GM21786 (cell line): ENCODE measurements around the gene HOXC9.
A peak's percentile ranks its signal among the peaks of the same experiment; 100 is the strongest.
"Not testable (repeated sequence)": the region's sequence is repeated elsewhere in the genome, so short reads cannot be mapped to it uniquely, and the experiment has no call there.

ENCODE experiments used
- ATAC-seq: cut with Tn5 transposase; IDR thresholded peaks from one replicate; pipeline ENCODE4 v1.9.1; 2021; ENCODE audit not compliant: unreplicated experiment

HOXC9 gene

DNA sequence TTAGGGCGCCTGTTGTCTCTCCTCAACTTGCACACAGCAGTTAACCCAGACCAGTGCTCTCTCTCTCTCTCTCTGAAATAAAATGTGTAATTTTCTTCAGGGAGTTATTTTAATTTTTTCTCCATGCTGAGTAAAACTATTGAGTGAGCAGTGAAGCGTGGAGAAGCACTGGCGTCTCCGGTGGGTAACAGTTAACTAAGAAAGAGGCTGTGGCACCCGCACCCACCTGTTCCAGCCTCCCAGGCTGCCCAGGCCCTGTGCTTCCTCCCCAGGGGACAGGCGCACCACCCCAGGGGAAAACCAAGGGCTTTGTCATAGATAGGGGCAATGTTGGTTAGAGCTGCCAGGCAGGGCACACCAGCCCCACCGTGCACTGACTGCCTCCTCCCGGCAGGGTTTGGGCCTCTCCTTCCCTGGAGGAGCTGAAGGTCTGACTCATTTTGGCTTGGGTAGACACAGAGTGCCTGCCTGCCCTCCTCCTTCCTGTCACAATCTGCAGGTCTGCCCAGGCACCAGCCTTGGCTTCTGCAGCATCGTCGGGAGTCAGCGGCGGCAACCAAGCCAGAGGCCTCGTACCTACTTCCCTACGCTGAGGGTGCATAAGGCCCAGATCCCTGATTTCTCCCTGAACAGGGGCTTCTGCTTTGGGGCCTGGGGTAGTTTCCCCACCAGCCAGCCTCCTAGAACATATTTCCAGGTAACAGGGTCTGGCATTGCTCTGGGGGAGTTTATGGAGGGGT, 36.8 kb downstream of the HOXC9 start:
- ATAC-seq, result peak; percentile 47

DNA sequence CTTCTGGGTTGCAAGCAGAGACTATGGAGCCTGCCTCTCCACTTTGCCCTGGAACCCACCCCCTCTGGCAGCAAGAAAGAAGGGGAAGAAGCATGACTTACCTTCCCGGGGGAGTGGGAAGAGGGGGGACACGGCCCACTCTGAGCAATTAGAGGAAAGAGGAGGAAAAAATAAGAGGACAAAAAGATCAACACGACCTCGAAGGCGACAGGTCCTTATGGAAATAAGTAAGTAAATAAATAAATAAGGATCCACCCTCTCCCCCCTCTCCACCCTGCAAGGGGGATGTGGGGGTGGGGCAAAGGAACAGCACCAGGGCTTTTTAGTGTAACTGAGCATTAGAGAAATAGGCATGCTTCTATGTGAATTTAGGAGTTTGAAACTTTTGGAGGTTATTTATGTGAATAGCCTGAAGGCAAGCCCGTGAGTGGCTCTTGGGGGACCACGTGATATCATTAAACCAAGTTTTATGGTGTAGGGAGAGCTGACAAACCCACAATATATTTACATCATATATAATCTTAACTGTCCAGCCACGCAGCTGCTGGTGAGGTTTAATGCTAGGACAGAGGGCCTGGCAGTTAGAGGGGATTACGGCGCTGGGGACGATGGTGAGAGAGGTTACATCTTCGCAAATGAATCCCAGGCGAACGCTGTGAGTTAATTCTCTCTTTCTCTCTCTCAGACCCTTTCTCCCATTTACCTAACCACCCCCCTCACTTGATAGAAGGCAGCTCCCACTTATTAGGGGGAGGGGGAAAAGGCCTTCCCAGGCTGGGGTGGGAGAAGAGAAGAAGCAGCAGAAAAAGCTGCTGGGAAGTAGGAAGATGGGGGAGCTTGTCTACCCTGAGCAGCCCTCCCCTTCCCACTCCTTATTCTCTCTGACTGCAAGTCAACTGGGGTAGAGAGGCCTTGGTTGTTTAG, 37.7 kb downstream of the HOXC9 start:
- no peak for ATAC-seq

DNA sequence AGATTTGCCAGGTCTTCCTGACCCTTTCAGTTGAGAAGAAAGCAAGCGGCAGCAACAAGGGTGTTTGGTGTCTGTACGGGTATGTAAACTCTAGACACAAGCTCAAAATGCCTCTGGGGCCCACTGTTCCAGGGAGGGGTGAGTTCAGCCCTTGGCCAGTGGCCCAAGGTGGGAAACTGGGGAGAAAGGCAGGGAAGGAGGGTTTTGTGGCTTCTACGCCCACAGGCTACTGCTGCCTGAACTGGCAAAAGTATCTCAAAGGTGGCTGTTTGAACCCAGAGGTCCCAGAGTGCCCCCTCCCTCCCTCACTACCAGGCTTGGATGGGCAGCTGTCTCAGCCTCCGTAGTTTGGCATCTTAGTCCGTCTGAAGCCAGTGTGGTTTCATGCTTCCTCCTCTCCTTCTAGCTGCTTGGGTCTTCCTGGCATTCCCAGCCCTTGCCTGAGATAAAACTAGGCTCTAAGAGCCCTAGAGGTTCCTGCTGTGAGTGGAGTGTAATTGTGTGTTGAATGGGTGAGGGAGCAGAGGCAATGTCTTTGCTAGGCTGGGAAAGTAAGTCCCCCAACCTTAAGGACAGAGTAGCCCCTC, 38.4 kb downstream of the HOXC9 start:
- no peak for ATAC-seq

- ATAC-seq, result no peak
Measured at GRCh38 chr12:54038871-54039414, 39.0 kb downstream of the HOXC9 start.

- ATAC-seq, result no peak
Measured at GRCh38 chr12:54039417-54040147, 39.6 kb downstream of the HOXC9 start.

DNA sequence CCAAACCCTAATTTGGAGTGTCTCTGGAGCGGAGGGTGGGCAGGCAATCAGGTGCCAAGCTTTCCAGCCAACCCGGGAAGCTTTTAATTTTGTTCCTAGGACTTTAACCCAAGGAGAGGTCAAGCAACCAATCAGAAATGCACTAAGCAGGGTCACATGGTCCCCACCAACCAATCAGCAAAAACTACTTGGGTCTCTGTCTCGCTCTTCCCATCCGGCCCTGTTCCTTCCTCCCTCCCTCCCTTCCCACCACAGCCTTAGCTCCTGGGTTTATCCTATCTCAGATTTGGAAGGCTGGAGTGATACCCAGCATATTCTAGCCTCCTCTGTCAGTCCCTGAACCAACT, 40.2 kb downstream of the HOXC9 start:
- ATAC-seq, result no peak

DNA sequence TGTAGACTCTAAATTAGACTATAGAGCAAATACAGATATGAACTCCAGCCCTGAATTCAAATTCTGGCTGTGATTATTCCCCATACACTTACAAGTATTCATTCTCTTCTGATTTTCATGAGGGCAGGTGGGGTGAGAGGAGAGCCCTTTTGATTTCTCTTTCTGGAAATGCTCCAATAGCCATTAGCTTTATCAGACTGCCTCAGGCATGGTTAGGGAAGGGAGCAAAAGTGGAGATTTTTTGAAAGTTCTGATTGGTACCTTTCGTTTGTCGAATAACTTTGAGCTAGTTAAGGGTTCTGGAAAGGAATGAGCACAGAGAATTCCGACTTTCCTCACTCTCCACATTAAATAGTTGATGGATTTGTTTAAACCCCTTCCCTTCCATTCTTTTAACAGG, 40.7 kb downstream of the HOXC9 start:
- ATAC-seq, result no peak

- ATAC-seq, result no peak
Measured at GRCh38 chr12:54041097-54041690, 41.2 kb downstream of the HOXC9 start.

GRCh38 chr12:54042033-54042432, 42.1 kb downstream of the HOXC9 start:
- ATAC-seq, result not testable (repeated sequence)

- no peak for ATAC-seq
Measured at GRCh38 chr12:54042970-54043853, 43.3 kb downstream of the HOXC9 start.

DNA sequence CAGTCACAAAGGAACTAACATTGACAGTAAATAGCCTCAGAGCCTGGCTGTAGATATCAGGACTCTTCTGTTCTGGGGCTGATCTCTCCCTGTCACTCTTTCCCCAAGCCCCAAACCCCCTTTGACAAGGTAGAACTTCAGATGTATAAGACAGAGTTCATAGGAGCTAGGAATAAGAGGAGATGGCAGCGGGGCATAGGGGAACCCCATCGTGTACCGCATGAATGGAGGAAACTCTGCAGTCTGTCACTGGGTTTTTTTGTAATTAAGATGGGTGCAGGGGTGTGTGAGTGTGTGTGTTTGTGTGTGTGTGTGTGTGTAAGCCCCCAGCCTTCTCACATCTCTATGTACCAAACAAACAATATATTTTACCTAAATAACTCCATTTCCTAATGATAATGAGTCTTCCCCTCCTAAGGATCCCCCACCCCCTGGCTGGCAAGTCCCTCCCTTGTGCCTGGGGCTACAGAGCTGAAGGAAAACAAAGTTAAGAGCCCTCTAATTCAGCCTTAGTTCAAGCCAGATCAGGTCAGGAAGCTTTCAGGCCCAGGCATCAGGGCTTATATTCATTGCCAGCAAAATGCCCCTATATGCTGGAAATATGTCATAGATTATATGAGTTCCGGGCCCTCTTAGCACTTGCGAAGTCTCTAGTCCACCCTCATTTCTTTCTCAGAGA, 44.6 kb downstream of the HOXC9 start:
- ATAC-seq, result no peak

DNA sequence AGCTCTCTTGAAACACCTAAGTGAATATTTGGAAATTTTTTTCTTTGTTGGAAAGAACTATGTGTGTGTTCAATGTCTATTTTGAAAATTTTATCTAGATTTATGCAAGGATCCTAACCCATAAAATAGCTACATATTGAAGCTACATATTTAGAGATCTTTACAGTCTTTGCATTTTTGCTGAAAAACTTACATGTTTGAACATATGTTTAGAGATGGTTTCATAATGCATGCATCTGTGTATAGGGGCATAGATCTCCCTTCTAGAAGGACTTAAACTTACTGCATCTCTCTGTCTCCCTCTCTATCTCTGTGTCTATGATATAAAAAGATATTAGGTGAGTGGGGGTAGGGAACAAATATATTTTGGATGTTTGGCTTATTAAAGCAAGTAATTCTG, 45.4 kb downstream of the HOXC9 start:
- ATAC-seq, result no peak

DNA sequence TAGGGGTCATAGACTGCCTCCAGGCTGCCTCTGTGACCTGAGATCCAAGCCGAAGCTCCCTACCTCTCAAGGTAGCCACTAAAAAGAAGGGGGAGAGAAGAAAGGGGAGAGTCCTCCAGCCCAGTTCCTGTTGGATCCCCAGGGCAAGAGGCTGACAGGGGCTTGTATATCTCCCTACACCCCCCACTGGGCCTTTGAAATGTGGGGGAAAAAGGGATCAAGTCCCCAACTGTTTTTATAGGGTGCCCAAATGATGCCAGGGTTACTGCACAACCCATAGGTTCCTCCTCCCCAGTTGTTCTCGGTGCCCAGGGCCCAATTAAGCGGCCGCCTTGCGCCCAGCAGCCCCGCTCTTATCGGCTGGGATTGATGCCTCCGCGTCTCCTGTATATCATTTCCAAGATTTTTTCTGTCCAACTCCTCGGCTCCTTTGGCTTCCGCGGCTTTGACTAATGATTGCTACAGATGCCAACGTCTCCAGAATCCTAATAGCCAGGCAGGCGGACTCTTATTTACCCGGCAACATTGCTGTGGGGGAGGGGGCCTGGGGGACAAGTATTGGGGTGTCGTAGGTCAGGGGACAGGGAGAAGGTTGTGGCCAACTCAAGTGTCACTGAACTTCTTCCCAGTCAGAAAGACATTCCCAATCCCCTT, 46.0 kb downstream of the HOXC9 start:
- ATAC-seq, result no peak

GRCh38 chr12:54046809-54047159, 46.8 kb downstream of the HOXC9 start:
- no peak for ATAC-seq

DNA sequence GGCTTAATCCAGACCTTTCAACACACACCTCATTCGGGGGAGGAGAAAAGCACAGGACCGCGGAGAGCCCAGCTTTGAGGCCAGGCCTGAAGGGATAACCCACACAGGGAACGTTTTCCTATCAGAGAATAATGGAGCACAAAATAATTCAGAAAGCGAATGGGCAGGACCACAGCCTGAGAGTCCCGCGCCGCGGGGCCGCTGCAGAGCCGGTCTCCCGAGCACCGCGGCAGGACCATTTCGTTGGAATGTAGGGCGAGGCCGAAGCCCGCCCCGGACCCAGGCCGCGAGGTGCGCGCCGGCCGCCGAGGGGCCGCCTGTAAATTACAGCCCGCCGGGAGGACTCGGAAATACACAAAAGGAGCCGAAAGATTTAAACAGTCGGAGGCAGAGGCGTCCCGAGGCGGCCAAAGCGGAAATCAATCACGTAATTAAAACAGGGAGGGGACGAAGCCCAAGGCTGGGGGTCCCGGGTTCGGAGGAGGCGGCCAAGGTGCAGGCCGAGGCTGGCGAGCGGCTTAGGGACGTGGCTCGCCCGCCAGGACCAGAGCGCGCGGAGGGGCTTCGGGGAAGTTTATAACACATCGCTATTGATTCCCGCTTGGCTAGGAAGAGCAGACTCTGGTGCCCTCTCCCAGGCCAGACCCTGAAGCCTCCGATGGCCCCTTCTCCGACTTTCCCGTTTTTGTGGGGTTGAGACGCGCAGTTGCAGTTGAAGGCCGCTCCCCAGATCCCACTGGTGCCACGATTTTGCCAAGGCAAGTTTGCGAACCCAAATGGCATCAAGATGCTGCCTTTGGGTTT, 47.4 kb downstream of the HOXC9 start:
- no peak for ATAC-seq

DNA sequence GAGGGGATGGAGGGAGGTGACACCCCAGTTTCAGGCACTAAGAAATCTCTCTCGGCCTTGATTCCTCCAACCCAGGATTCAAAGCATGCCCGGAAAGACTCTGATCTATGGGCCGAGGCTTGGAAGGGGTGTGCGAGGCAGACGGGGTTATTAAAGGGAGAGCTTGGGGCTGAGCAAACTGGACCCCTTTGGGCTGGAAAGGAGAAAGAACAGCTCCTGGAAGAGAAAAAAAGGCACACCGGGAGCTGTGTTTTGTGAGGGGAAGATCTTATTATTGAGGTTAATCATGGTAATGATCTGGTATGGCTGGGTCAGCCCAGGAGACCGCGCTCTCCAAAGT, 48.0 kb downstream of the HOXC9 start:
- no peak for ATAC-seq

GRCh38 chr12:54048406-54049093, 48.6 kb downstream of the HOXC9 start:
- no peak for ATAC-seq
